NCI-H187 (cell line): ENCODE measurements around the gene DENND1B.
"Not testable (repeated sequence)": the region's sequence is repeated elsewhere in the genome, so short reads cannot be mapped to it uniquely, and the experiment has no call there.

Source experiments
- DNase-seq, 2 experiments: peaks; one replicate each; lab custom pipeline; 2025; lab: John Stamatoyannopoulos, UW

DENND1B gene

DNA sequence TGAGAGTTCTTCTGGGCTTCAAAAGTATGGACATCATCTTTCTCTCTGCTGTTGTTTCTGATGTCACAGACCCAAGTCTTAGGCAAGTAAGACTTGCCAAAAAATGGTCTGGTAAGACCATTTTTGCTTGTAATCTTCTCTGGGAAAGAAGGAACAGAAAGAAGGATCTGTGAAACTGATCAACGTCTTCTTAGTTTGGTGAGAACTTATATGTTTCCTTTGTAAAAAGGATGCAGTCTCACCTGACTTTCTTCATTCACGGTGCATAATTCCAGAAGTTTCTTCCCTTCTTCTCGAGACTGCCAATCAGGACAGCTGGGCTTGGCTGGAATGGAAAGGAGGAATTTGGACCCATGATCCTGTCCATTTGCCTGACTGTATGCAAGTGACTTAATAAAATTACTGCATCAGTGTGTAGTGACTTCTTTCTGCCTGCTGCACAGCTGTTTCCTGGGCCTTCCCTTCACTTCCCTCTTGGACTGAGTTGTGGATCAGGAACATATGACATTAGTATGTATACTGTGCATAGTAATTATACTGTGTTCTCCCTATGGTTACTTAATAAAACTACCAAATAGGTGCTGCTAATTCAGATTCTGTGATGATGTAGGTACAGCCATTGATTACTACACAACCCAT, 7.6 kb upstream of the DENND1B start:
- no peak for DNase-seq

DNA sequence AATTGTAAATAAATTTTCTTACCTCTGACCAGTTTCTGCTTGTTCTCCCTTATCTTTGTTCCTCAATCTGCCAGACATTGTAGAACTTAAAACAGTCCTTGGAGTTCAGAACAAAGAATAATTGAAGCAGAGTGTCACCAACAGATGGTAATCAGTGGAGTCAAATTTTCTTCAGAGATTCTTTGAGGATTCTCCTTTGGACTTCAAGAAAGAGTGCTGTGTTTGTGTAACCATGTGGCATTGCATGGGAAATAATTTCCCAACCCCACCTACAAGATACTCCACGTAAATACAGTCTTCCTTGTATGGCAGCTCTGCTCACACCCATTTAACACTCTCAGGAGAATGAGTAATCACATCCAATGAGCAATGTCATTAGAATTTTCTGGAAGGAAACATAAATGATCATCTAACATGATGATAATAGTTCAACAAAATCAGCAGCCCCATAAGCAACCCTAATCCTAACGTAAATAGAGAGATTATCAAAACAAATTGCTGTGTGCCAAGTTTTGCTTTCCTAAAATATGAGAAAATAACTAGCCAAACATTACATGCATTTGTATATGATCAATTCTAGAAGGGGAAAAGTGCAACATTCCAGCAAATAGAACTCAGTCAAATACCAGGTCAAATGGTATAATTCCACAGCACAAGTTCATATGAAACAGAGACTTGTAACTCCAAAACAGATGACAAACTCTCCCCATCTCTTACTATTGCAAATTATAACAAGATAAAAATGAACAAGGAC, 6.9 kb upstream of the DENND1B start:
- no peak for DNase-seq

DNA sequence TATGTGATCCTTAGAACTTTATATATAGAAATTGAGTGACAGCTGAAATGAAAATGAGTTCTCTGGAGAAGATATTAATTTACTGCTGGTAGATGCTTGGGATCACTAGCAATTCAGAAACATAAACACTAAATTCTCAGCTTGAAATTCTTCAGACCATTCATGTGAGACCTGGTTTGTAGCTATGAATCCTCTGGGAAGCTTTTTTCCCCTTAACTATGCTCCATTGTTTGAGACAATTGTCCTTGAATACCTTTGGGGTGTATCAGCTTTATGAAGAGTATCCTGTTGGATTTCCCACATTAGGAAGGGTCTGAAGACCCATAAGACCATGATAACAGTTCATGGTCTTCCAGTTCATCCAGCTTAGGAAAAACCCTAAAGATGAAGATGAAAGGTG, 4.6 kb upstream of the DENND1B start:
- DNase-seq: no peak

DNA sequence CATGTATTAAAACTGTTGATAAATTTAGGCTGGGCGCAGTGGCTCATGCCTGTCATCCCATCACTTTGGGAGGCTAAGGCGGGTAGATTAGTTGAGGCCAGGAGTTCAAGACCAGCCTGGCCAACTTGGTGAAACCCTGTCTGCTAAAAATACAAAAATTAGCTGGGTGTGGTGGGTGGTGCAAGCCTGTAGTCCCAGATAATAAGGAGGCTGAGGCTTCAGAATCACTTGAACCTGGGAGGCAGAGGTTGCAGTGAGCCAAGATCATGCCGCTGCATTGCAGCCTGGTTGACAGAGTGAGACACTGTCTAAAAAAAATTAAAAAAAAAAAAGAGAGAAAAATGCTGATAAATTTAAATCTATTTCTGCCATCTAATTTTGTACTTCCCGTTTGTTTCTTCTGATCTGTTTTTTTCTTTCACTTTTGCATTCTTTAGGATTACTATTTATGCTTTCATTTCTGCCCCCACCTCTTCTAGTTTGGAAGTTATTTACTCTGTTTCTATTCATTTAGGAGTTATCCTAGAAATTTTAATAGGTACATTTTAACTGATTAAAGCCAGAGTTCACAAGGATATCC, 3.2 kb upstream of the DENND1B start:
- no peak for DNase-seq

DNA sequence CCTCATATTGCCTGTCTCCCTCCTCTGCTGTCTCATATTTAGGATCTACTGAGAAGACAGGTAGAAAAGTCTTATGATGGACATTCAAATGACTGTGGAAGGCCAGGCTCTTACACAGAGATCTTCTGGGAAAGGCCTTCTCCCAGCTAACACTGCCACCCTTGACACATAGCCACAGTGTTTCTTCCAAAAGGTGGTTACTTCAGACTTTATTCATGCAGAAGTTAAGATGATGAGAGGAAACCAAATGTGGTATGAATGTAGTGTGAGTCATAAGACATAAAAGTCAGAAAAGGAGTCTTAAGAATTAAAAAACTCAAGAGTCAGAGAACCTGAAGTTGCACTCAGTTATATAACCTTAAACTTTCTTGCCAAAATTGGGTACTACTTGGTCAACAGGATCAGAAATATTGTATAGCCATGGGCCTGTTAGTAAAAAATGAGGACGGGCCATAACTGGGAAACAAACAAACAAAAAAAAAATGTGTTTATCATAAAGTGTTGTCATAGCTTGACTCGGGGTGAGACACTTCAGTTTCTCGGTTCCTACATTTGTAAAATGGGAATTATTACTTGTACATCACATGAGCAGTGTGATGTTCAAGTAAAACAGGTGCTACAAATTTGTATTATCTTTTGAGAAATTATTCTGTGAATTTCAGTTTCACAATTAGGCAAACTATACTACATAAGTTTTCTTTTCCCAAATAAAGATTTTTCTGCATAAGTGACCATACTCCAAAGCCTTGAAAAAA, 1.2 kb upstream of the DENND1B start:
- no peak for DNase-seq

DNA sequence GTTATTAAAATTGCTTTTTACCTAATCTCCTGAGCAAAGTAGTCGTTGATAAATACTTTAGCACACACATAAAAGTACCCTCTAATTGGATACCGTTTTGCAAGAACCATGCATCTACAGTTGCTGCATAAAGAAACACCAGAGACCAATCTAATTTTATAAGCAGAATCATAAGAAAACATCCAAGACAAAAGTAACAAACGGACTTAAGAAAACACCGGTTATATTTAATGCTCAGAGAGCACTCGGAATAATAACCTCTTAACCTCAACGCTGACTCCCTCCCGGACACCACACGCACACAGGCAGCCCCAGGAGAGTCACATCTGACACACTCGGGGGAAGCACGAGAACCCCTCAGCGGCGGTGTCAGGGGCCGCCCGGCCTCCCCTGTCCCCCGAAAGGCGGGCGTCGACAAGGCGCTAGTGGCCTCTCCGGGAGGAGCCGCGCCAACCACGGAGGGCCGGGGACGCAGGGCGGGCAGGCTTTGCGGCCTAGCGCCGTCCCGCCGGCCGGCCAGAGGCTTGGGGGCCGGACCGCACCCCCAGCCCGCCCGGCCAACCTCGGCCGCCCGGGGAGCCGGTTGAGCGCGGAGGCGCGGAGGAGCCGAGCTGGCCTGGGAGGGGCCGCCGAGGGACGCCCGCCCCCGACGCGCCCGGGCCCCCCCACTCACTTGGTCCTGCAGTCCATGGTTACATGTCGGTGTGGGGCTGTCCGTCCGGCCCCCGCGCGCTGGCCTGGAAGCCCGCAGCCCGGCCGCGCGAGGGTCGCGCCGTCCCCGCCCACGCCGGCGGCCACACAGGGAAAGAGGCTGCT, 606 bp downstream of the DENND1B start:
- DNase-seq: no peak

DNA sequence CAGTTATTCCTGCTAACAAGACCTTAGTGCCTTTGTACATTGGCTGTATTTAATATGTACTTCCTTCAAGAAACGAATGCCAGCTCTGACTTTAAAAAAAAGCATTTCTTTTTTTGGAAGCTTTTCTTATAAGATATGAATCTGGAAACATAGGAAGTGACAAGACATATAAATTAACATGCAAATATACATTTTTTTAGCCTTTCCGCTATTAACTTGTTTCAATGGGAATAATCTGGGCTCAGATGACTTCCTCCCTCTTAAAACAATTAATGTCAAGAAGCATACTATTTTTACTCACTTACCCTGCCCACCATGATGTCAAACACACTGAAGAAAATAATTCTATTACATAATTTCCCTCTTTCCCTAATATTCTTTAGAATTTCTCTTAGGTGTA, 1.4 kb downstream of the DENND1B start:
- DNase-seq: no peak

DNA sequence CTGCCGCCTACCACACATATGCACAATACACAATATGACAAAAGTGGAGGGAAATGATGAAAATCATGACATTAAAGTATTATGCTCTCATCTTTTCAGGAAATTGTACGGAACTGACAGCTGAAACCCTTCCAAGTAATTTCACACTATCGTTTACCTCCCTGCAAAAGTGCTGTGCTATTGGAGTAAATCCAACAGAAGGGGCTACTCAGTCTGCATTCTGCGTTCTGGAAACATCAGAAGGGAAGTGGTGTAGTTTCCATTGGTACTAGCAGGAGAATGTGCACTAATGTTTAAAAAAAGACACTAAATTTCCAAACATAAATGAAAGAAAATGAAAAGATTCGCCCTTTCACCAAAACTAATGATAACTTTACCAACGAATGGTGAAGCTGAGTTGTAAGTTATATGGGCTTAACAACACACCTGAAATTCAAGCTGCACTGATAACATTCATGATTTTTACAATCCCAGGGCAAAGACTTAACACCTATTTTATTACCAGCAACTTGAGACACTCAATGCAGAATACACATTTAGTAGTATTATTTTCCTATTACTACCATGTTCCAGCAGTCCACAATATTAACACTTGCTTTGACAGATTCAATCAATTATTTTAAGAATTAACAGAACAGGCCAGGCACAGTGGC, 3.2 kb downstream of the DENND1B start:
- no peak for DNase-seq

DNA sequence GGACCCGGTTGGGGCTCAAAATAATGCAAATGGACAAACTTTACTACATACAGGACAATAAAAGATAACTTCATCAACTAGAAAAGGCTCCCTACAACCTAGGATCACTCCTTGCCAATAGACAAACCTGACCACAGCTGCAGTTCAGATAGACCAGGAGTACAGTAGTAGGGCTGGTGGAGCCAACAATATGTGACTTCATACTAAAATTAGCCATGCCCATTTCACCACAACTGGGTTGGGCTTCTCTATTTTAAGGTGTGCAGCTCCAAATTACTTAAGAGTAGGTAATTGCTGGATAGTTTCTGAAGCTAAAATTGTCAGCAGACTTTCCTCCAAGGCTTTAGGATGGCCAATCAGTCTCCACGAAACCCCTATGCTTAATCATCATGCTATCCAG, 3.9 kb downstream of the DENND1B start:
- no peak for DNase-seq

DNA sequence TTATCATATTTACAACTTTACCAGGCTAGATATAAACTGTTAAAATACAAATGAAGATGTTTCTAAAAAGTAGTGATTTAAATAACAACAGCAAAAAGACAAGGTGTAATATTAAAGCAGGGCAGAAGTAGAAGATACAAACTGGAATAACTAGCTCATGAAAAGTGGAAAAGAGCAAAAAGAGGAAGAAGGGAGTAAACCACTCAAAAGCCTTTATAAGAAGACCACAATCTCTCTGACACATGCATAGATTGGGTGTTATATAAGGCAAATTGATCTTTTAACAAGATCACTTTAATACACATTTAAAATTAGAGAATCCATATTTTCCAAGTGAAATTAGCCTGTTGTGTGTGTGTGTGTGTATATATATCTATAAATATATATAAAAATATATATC, 5.0 kb downstream of the DENND1B start:
- DNase-seq: no peak

DNA sequence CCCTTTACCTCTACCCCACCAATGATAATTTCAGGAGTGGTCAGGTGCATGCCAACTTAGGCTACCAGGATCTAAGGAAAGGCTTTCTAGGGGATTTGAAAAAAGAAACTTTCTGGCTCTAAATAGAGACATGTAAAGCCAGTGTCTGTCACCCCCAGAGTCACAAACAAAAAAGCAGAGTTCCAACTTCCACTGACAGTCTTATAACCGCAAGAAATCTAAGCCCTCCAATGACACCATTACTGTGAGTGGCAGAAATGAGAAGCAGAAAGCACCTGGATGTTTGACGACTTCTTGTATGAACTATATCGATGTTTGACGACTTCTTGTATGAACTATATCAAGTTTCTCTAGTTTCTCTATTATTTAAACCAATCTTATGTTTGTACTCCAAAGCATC, 6.0 kb downstream of the DENND1B start:
- no peak for DNase-seq

DNA sequence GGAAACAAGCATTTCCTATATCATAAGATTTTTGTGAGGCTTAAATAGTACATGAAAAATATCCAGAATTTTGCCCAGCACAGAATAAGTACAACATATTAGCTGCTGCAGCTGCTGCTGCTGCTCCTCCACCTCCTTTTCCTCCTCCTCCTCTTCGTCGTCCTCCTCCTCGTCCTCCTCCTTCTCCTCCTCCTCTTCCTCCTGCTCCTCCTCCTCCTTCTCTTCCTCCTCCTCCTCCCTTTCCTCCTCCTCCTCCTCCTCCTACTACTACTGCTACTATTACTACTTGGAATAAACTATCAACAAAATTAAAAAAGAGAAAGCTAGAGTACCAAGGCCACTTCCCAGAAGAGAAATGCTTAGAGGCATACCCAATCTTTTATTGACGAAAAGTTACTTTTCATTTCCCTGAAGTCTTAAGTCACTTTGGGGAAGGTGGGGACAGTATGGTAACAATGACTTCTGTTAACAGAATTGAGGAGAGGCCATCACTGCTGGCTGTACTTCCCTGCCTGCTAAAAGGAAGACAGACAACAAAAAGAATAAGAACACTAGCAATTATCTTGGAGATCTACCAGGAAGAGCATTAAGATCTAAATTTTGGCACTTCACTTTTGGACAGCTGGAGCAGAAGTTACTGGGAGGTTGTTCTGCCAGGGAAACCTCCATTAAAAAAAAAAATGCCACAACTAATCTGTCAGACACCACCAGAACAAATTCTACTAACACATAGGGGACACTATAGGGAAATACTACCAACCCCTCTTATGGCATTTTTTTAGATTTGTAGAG, 7.1 kb downstream of the DENND1B start:
- DNase-seq: no peak

DNA sequence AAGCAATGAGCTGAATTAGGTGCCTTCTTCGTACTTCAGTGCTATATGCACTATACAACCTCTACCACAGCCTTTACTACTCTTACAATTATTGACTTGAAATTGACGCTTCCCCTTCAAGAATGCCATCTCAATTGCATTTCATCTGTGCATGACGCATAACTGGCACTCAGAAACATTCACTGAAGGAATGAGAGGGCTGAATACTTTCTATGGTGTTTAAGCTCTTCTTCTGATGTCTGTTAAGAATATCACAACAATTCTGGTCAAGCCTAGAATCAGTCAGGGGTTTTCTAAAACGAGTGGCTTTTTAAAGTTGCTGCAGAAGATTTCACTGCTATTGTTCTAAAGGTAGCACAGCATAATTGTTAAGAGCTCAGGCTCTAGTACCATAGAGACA, 11.5 kb downstream of the DENND1B start:
- no peak for DNase-seq

DNA sequence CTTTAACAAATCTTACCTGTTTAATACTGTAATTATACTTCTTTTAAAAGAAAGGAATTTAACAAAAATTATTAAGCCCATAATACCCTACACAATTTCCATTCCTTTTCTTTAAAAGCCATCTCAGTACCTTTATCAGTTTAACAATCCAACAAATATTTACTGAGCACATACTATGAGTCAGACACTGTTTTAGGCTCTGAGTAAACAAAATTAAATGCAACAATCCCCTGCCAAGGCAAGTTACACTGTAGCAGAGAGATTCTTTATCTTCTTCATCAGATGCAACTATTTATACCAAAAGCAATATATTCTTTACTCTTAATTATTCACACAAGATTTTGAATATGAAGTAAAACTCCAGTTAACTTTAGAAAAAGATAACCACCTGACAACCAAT, 12.0 kb downstream of the DENND1B start:
- DNase-seq: no peak

DNA sequence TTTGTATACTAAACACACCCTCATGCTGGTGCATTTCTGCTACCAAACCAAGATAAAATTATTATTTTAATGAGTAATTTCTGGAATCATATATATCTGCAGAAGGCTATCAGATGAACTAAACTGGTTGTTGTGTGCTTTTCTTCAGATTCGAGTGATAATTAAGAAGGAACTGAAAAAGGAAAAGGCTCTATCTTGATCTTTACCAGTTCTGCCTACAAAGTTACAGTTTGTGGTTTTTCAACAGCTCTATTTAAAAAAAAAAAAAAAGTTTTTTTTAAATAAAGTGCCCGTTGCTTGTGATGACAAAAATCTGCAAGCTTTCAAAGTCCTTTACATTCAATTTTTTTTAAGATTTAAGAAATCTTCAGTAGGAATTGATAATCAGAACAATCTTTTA, 13.6 kb downstream of the DENND1B start:
- no peak for DNase-seq

DNA sequence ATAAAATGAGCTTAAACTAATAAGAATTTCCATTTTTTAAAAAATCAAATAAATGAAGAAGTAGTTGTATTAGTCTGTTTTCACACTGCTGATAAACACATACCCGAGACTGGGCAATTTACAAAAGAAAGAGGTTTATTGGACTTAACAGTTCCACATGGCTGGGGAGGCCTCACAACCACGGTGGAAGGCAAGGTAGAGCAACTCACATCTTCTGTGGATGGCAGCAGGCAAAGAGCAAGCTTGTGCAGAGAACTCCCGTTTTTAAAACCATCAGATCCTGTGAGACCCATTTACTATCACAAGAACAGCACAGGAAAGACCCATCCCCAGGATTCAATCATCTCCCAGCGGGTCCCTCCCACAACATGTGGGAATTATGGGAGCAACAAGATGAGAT, 19.7 kb downstream of the DENND1B start:
- DNase-seq: not testable (repeated sequence)

DNA sequence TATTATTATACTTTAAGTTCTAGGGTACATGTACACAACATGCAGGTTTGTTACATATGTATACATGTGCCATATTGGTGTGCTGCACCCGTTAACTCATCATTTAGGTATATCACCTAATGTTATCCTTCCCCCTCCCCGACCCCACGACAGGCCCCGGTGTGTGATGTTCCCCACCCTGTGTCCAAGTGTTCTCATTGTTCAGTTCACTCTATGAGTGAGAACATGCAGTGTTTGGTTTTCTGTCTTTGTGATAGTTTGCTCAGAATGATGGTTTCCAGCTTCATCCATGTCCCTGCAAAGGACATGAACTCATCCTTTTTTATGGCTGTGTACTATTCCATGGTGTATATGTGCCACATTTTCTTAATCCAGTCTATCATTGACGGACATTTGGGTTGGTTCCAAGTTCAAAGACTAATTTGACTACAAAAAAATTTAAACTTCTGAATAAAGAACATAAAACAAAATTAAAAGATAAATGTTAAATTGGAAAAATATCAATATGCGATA, 22.6 kb downstream of the DENND1B start:
- not testable (repeated sequence) for DNase-seq

DNA sequence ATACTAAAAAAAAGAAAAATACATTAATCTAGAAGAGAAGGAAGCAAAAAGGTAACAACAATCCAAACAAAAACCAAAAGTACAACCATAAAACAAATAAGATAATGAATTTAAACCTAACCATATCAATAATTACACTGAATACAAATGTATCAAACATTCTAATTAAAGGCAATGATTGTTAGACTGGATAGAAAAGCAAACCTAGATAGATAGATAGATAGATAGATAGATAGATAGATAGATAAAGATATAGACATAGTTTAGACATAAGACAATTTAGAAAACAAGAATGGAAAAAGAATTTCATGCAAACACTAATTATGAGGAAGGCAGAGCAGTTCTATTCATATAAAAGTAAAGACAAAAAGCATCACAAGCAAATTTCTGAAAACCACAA, 24.9 kb downstream of the DENND1B start:
- no peak for DNase-seq

DNA sequence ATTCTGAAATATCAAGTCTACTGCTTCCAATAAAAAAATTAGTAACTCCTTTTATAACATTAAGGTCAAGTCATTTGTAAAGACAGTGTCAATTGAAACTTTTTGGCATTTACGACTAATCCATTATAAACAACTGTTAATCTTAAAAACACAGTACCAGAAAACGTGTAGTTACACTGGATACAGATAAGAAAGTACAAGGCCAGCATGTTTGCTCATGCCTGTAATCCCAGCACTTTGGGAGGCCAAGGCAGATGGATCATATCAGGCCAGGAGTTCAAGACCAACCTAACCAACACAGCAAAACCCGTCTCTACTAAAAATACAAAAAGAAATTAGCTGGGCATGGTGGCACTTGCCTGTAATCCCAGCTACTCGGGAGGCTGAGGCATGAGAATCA, 29.4 kb downstream of the DENND1B start:
- DNase-seq: no peak

DNA sequence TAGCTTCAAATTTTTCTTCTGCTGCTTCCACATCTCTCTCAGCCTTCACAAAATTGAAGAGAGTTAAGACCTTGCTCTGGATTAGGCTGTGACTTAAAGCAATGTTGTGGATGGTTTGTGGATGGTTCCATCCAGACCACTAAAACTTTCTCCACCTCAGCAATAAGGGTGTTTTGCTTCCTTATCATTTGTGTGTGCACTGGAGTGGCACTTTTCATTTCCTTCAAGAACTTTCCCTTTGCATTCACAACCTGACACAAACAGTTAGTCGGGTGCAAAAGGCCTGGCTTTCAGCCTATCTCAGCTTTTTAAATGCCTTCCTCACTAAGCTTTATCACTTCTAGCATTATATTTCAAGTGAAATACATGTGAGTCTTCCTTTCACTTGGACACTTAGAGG, 30.3 kb downstream of the DENND1B start:
- no peak for DNase-seq
